Measurements from ENCODE around the gene PLEK.

PLEK gene

GRCh38 chr2:68341062-68341329 lies 24.1 kb upstream of the PLEK start:
- no peak overlapping the region for H3K27ac ChIP-seq (ENCODE audit: low read depth, low read length)

GRCh38 chr2:68341583-68341982 lies 23.5 kb upstream of the PLEK start:
- no peaks in the 10 kb centered on the region for H3F3A ChIP-seq (ENCODE audit: control insufficient read depth, insufficient read depth)
- TF ChIP-seq EZH2phosphoT487 (IDR thresholded peaks at IDR 0.05; ENCODE audit: borderline replicate concordance, low read length) (no peak), CTCF (IDR thresholded peaks at IDR 0.05; ENCODE audit: low read depth, low read length, poor library complexity, severe bottlenecking) (no peak)
- no peak overlapping the region for H3K4me3 ChIP-seq (ENCODE audit: low read length)
- no peak overlapping the region for H3K27ac ChIP-seq (ENCODE audit: low read depth, low read length)
- H3K79me2 ChIP-seq (ENCODE audit: control insufficient read depth, low read length) = no peaks in the 10 kb centered on the region
- peaks cover 15% of the 10 kb centered on the region for H3K27me3 ChIP-seq (ENCODE audit: control insufficient read depth, low read length)
- H3K4me1 ChIP-seq (ENCODE audit: control insufficient read depth, low read length) = no peaks in the 10 kb centered on the region
- H4K20me1 ChIP-seq (ENCODE audit: control insufficient read depth, insufficient read depth, low read depth, low read length) = no peaks in the 10 kb centered on the region
- no peaks in the 10 kb centered on the region for H3K9me2 ChIP-seq (replicated peaks; ENCODE audit: control insufficient read depth, low read length)
- no peak overlapping the region for H3K4me2 ChIP-seq (ENCODE audit: low read length)
- no peaks in the 10 kb centered on the region for H3K9me3 ChIP-seq (ENCODE audit: control insufficient read depth, insufficient read depth, low read length)
- H3K36me3 ChIP-seq (ENCODE audit: control insufficient read depth, low read length) = no peaks in the 10 kb centered on the region

More at GRCh38 chr2:68341062-68341329, 24.1 kb upstream of the PLEK start:
- H3K79me2 ChIP-seq (ENCODE audit: control insufficient read depth, low read length) = no peaks in the 10 kb centered on the region
- no peak overlapping the region for H3K4me2 ChIP-seq (ENCODE audit: low read length)
- no peak for TF ChIP-seq EZH2phosphoT487 (IDR thresholded peaks at IDR 0.05; ENCODE audit: borderline replicate concordance, low read length)
- no peak overlapping the region for H3K4me3 ChIP-seq (ENCODE audit: low read length)
- no peaks in the 10 kb centered on the region for H3K9me3 ChIP-seq (ENCODE audit: control insufficient read depth, insufficient read depth, low read length)
- no peaks in the 10 kb centered on the region for H3K4me1 ChIP-seq (ENCODE audit: control insufficient read depth, low read length)
- no peaks in the 10 kb centered on the region for H3K9me2 ChIP-seq (replicated peaks; ENCODE audit: control insufficient read depth, low read length)
- H3K36me3 ChIP-seq (ENCODE audit: control insufficient read depth, low read length) = no peaks in the 10 kb centered on the region
- no peaks in the 10 kb centered on the region for H4K20me1 ChIP-seq (ENCODE audit: control insufficient read depth, insufficient read depth, low read depth, low read length)
- H3F3A ChIP-seq (ENCODE audit: control insufficient read depth, insufficient read depth) = no peaks in the 10 kb centered on the region
- H3K27me3 ChIP-seq (ENCODE audit: control insufficient read depth, low read length) = peaks cover 15% of the 10 kb centered on the region

GRCh38 chr2:68342470-68342869 lies 22.6 kb upstream of the PLEK start:
- Histone ChIP-seq H3K27ac (ENCODE audit: low read depth, low read length) (no peak overlapping the region), H3K4me1 (ENCODE audit: control insufficient read depth, low read length) (no peaks in the 10 kb centered on the region), H3K79me2 (ENCODE audit: control insufficient read depth, low read length) (no peaks in the 10 kb centered on the region), H3F3A (ENCODE audit: control insufficient read depth, insufficient read depth) (no peaks in the 10 kb centered on the region), H4K20me1 (ENCODE audit: control insufficient read depth, insufficient read depth, low read depth, low read length) (no peaks in the 10 kb centered on the region), H3K4me3 (ENCODE audit: low read length) (no peak overlapping the region), H3K36me3 (ENCODE audit: control insufficient read depth, low read length) (no peaks in the 10 kb centered on the region), H3K9me3 (ENCODE audit: control insufficient read depth, insufficient read depth, low read length) (no peaks in the 10 kb centered on the region), H3K4me2 (ENCODE audit: low read length) (no peak overlapping the region), H3K9me2 (replicated peaks; ENCODE audit: control insufficient read depth, low read length) (no peaks in the 10 kb centered on the region), H3K27me3 (ENCODE audit: control insufficient read depth, low read length) (peaks cover 15% of the 10 kb centered on the region)
- TF ChIP-seq EZH2phosphoT487 (IDR thresholded peaks at IDR 0.05; ENCODE audit: borderline replicate concordance, low read length) (no peak), CTCF (IDR thresholded peaks at IDR 0.05; ENCODE audit: low read depth, low read length, poor library complexity, severe bottlenecking) (no peak)

GRCh38 chr2:68344031-68344430 lies 21.1 kb upstream of the PLEK start:
- no peak for TF ChIP-seq CTCF (IDR thresholded peaks at IDR 0.05; ENCODE audit: low read depth, low read length, poor library complexity, severe bottlenecking)
- TF ChIP-seq EZH2phosphoT487 (IDR thresholded peaks at IDR 0.05; ENCODE audit: borderline replicate concordance, low read length) = no peak
- Histone ChIP-seq H3K4me3 (ENCODE audit: low read length) (no peak overlapping the region), H3K36me3 (ENCODE audit: control insufficient read depth, low read length) (no peaks in the 10 kb centered on the region), H3K79me2 (ENCODE audit: control insufficient read depth, low read length) (no peaks in the 10 kb centered on the region), H4K20me1 (ENCODE audit: control insufficient read depth, insufficient read depth, low read depth, low read length) (no peaks in the 10 kb centered on the region), H3F3A (ENCODE audit: control insufficient read depth, insufficient read depth) (no peaks in the 10 kb centered on the region), H3K4me2 (ENCODE audit: low read length) (no peak overlapping the region), H3K9me2 (replicated peaks; ENCODE audit: control insufficient read depth, low read length) (no peaks in the 10 kb centered on the region), H3K27ac (ENCODE audit: low read depth, low read length) (no peak overlapping the region), H3K4me1 (ENCODE audit: control insufficient read depth, low read length) (no peaks in the 10 kb centered on the region), H3K27me3 (ENCODE audit: control insufficient read depth, low read length) (peaks cover 15% of the 10 kb centered on the region), H3K9me3 (ENCODE audit: control insufficient read depth, insufficient read depth, low read length) (no peaks in the 10 kb centered on the region)
